HepG2 (cell line): ENCODE data around the gene CAPN10. TPM values are rescaled to one million over a fixed set of nuclear protein-coding genes. Genes with fewer than 3 reads are reported as not detected.

Experiments
- ATM ChIP-seq: fragments of 450-650 bp; IDR thresholded peaks from 2 replicates; pipeline ENCODE4 v1.7.1; 2017; ENCODE audit warnings: mild to moderate bottlenecking, borderline replicate concordance
- ATRX ChIP-seq: sonication (generic); formaldehyde crosslinking; IDR thresholded peaks from 2 replicates; pipeline ENCODE4 v1.4.0; 2020; ENCODE audit warnings: missing genetic modification reagents, borderline replicate concordance
- HOXA3 ChIP-seq: sonication (generic); formaldehyde crosslinking; IDR thresholded peaks from 2 replicates; pipeline ENCODE4 v1.5.0; 2020; ENCODE audit warnings: missing genetic modification reagents
- ISL2 ChIP-seq: sonication (generic); formaldehyde crosslinking; IDR thresholded peaks from 2 replicates; pipeline ENCODE4 v1.5.0; 2020; ENCODE audit warnings: missing genetic modification reagents
- MTERF4 ChIP-seq: sonication (generic); formaldehyde crosslinking; IDR thresholded peaks from 2 replicates; pipeline ENCODE4 v1.8.0; 2023; ENCODE audit warnings: mild to moderate bottlenecking, missing genetic modification reagents
- NFYB ChIP-seq: sonication (generic); formaldehyde crosslinking; IDR thresholded peaks from 2 replicates; pipeline ENCODE4 v1.4.0; 2020; ENCODE audit warnings: missing genetic modification reagents
- PAF1 ChIP-seq: IDR thresholded peaks from 2 replicates; pipeline ENCODE4 v1.6.1; 2016; ENCODE audit warnings: missing genetic modification reagents, missing compliant biosample characterization
- PITX1 ChIP-seq: sonication (generic); formaldehyde crosslinking; IDR thresholded peaks from 2 replicates; pipeline ENCODE4 v1.5.1; 2020; ENCODE audit warnings: mild to moderate bottlenecking, missing genetic modification reagents
- RFX5 ChIP-seq: IDR thresholded peaks from 2 replicates; pipeline ENCODE4 v1.6.1; 2011; ENCODE audit warnings: low read depth, low read length, improper control_type of control experiment
- RXRA ChIP-seq: sonication (generic); formaldehyde crosslinking; IDR thresholded peaks from 2 replicates; pipeline ENCODE4 v1.5.1; 2020; ENCODE audit warnings: missing genetic modification reagents
- SAP130 ChIP-seq: IDR thresholded peaks from 2 replicates; pipeline ENCODE4 v1.6.1; 2016; ENCODE audit warnings: low read depth
- SUZ12 ChIP-seq: fragments of 150-350 bp; IDR thresholded peaks from 2 replicates; pipeline ENCODE4 v1.6.1; 2014; ENCODE audit warnings: low read depth, low read length
- TARDBP ChIP-seq: sonication (generic); formaldehyde crosslinking; IDR thresholded peaks from 2 replicates; pipeline ENCODE4 v1.8.0; 2022; ENCODE audit warnings: mild to moderate bottlenecking, missing genetic modification reagents
- ZFYVE20 ChIP-seq: sonication (generic); formaldehyde crosslinking; IDR thresholded peaks from 2 replicates; pipeline ENCODE4 v1.8.0; 2023; ENCODE audit warnings: low read depth, mild to moderate bottlenecking, moderate library complexity, missing genetic modification reagents, borderline replicate concordance
- ZNF263 ChIP-seq: sonication (generic); formaldehyde crosslinking; IDR thresholded peaks from 2 replicates; pipeline ENCODE4 v1.4.0; 2020; ENCODE audit warnings: missing genetic modification reagents
- ZNF543 ChIP-seq: sonication (generic); formaldehyde crosslinking; IDR thresholded peaks from 2 replicates; pipeline ENCODE4 v1.4.0; 2020; ENCODE audit warnings: mild to moderate bottlenecking, missing genetic modification reagents
- ZNF574 ChIP-seq: sonication (generic); formaldehyde crosslinking; IDR thresholded peaks from 2 replicates; pipeline ENCODE4 v1.4.0; 2020; ENCODE audit warnings: missing genetic modification reagents
- ZSCAN20 ChIP-seq: sonication (generic); formaldehyde crosslinking; IDR thresholded peaks from 2 replicates; pipeline ENCODE4 v1.4.0; 2020; ENCODE audit warnings: missing genetic modification reagents, mild to moderate bottlenecking, borderline replicate concordance
- ZUFSP ChIP-seq: sonication (generic); formaldehyde crosslinking; IDR thresholded peaks from 2 replicates; pipeline ENCODE4 v1.9.0; 2021; ENCODE audit warnings: missing genetic modification reagents, mild to moderate bottlenecking, borderline replicate concordance
- polyA plus RNA-seq, 8 experiments: library from polyadenylated mRNA; depleted of rRNA in 3 of 8; stranded (reverse) in 7 of 8; unstranded in 1 of 8; fragments of >200 nt; fragmentation: Illumina TruSeq in 4 of 8; extraction: Trizol in 4 of 8; gene quantifications; 2 replicates each; pipeline versions ENCODE4 v1.2.1 to v1.2.3, GENCODE V29; 2011 to 2016; ENCODE audit warnings: low read depth in 4 of 8, missing spikeins in 1 of 8, mixed read lengths in 1 of 8; ENCODE audit not compliant: insufficient read depth in 1 of 8
- total RNA-seq, 5 experiments: library from RNA; depleted of rRNA; stranded (reverse); fragments of >200 nt; fragmentation: Illumina TruSeq; extraction: Trizol; gene quantifications; 2 replicates each; pipeline ENCODE4 v1.2.3, GENCODE V29; 2016; ENCODE audit warnings: low read depth in 1 of 5
- TF ChIP-seq, protein P1 (sequence below): sonication (generic); formaldehyde crosslinking; IDR thresholded peaks from 2 replicates; pipeline ENCODE4 v1.5.0; 2020; ENCODE audit warnings: mild to moderate bottlenecking, missing genetic modification reagents, moderate library complexity
- TF ChIP-seq, protein P2 (sequence below): IDR thresholded peaks from 2 replicates; pipeline ENCODE4 v1.6.1; 2016; ENCODE audit warnings: low read depth

CAPN10 gene
- total and polyA plus RNA-seq, 2 of the 13 experiments (the other 11 are each of a cell fraction or from before 2014, with no cell fraction given), result 27.6 to 32.4 TPM

- TF ChIP-seq ATM (no peak), ATRX (CRISPR knock-in tag) (no peak), RXRA (CRISPR knock-in tag) (peak; percentile 83), ZSCAN20 (CRISPR knock-in tag) (no peak), HOXA3 (CRISPR knock-in tag) (peak; percentile 77), ZNF574 (peak; percentile 58; the same call in 1 of the 2 replicates), PITX1 (peak; percentile 43; the same call in 1 of the 2 replicates), MTERF4 (CRISPR knock-in tag) (0 out of 2 replicates have a peak, but pooled peaks have one; percentile 28), ZFYVE20 (CRISPR knock-in tag) (no peak), ISL2 (CRISPR knock-in tag) (no peak), PAF1 (CRISPR knock-in tag) (no peak), TARDBP (peak; percentile 70; the same call in 1 of the 2 replicates), NFYB (CRISPR knock-in tag) (no peak), ZNF543 (peak; percentile 38; the same call in 1 of the 2 replicates), SUZ12 (no peak), ZUFSP (no peak), SAP130 (CRISPR knock-in tag) (peak; percentile 61), ZNF263 (0 out of 2 replicates have a peak, but pooled peaks have one; percentile 14), RFX5 (no peak)
- TF ChIP-seq, protein P1, sequence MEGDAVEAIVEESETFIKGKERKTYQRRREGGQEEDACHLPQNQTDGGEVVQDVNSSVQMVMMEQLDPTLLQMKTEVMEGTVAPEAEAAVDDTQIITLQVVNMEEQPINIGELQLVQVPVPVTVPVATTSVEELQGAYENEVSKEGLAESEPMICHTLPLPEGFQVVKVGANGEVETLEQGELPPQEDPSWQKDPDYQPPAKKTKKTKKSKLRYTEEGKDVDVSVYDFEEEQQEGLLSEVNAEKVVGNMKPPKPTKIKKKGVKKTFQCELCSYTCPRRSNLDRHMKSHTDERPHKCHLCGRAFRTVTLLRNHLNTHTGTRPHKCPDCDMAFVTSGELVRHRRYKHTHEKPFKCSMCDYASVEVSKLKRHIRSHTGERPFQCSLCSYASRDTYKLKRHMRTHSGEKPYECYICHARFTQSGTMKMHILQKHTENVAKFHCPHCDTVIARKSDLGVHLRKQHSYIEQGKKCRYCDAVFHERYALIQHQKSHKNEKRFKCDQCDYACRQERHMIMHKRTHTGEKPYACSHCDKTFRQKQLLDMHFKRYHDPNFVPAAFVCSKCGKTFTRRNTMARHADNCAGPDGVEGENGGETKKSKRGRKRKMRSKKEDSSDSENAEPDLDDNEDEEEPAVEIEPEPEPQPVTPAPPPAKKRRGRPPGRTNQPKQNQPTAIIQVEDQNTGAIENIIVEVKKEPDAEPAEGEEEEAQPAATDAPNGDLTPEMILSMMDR (CRISPR knock-in tag), result peak; percentile 34; the same call in 1 of the 2 replicates
- TF ChIP-seq, protein P2, sequence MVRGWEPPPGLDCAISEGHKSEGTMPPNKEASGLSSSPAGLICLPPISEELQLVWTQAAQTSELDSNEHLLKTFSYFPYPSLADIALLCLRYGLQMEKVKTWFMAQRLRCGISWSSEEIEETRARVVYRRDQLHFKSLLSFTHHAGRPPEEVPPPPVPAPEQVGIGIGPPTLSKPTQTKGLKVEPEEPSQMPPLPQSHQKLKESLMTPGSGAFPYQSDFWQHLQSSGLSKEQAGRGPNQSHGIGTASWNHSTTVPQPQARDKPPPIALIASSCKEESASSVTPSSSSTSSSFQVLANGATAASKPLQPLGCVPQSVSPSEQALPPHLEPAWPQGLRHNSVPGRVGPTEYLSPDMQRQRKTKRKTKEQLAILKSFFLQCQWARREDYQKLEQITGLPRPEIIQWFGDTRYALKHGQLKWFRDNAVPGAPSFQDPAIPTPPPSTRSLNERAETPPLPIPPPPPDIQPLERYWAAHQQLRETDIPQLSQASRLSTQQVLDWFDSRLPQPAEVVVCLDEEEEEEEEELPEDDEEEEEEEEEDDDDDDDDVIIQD, result no peak
Observed at GRCh38 chr2:240597419-240598181, 11.1 kb downstream of the CAPN10 start (continued).
